Astrocyte of the cerebellum (primary cell): Measurements from ENCODE around the gene MAPKAPK3.
A peak's percentile ranks its signal among the peaks of the same experiment; 100 is the strongest.
"Not testable (repeated sequence)": the region's sequence is repeated elsewhere in the genome, so short reads cannot be mapped to it uniquely, and the experiment has no call there.

ENCODE experiments used
- DNase-seq: peaks from one replicate; pipeline ENCODE4 v3.0.0-alpha.2; 2011; ENCODE audit warnings: low read depth
- H3K4me3 ChIP-seq: 2 replicates; pipeline ENCODE4 v1.5.1; 2011; ENCODE audit warnings: mild to moderate bottlenecking, low read depth, low read length, moderate library complexity
- in situ Hi-C: cut with HindIII; loops from 2 replicates; pipeline ENCODE4 v1.10.0; 2017; ENCODE audit warnings: low sequenced_read_pairs
- TF ChIP-seq, protein P1 (sequence below): IDR thresholded peaks from 2 replicates; pipeline ENCODE4 v1.5.1; 2012; ENCODE audit warnings: low read length, low read depth, moderate library complexity, mild to moderate bottlenecking; ENCODE audit errors: missing control alignments

Gene MAPKAPK3

GRCh38 chr3:50675179-50676030, 58.5 kb downstream of the MAPKAPK3 start:
- in situ Hi-C loops: no loop called here

DNA sequence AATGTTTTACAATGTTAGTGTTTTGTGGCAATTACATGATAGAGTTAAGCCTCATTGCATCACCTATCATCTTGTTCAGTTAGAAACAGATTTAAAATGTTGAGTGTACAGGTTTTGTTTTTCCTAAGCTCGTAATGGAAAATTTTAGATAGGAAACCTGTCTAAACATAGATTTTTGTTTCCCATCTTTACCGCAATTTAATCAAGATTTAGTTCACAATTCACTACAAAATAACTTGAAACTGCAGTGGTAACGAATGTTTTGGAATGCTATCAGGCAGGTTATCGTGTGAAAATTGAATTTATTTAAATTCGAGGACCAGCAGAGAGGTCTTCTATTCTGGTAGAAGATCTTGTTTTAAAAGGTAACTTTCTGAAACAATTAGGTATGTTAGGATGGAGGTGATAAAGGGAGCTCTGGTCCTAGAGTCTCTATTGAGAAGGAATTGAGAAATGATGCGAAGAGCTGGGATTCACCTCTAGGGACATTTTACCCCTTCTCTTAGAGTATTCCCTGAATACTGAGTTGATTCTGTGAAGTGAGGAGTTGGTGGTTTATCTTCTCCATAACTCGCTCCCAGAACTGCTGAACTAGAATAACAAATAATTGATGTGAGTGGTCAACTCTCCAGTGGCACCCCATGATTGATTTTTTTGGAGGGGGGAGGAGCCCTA, 59.2 kb downstream of the MAPKAPK3 start:
- no peak for DNase-seq
- in situ Hi-C loops: no loop called here
- H3K4me3 ChIP-seq: no peak overlapping the region
- TF ChIP-seq, protein P1, sequence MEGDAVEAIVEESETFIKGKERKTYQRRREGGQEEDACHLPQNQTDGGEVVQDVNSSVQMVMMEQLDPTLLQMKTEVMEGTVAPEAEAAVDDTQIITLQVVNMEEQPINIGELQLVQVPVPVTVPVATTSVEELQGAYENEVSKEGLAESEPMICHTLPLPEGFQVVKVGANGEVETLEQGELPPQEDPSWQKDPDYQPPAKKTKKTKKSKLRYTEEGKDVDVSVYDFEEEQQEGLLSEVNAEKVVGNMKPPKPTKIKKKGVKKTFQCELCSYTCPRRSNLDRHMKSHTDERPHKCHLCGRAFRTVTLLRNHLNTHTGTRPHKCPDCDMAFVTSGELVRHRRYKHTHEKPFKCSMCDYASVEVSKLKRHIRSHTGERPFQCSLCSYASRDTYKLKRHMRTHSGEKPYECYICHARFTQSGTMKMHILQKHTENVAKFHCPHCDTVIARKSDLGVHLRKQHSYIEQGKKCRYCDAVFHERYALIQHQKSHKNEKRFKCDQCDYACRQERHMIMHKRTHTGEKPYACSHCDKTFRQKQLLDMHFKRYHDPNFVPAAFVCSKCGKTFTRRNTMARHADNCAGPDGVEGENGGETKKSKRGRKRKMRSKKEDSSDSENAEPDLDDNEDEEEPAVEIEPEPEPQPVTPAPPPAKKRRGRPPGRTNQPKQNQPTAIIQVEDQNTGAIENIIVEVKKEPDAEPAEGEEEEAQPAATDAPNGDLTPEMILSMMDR: no peak

More at GRCh38 chr3:50675179-50676030, 58.5 kb downstream of the MAPKAPK3 start:
- H3K4me3 ChIP-seq: peak overlapping the region; percentile 27
- DNase-seq: no peak
- TF ChIP-seq, protein P1: no peak

- TF ChIP-seq, protein P1: no peak
- in situ Hi-C loops: no loop called here
- DNase-seq: no peak
- H3K4me3 ChIP-seq: no peak overlapping the region
These were observed 70.3 kb downstream of the MAPKAPK3 start for GRCh38 chr3:50687127-50687751.

DNA sequence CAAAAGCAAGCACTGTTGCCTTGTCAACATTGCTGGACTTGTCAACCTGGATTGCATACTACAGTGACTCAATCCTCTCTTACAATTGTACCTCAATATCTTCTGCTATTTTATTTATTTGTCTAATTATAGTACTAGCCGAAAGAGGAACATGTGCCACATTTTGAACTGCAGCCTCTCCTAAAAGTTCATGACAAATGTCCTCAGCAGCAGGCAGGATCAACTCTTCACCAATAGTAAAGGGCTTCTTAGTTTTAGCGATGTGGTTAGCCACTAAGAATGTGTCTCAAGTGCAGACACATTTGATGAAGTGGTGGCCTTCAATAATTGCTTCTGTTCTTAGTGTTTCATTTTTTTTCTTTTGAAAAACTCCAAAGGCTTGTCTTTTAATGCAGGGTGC, 71.0 kb downstream of the MAPKAPK3 start:
- in situ Hi-C loops: no loop called here
- no peak overlapping the region for H3K4me3 ChIP-seq
- TF ChIP-seq, protein P1: no peak
- no peak for DNase-seq

DNA sequence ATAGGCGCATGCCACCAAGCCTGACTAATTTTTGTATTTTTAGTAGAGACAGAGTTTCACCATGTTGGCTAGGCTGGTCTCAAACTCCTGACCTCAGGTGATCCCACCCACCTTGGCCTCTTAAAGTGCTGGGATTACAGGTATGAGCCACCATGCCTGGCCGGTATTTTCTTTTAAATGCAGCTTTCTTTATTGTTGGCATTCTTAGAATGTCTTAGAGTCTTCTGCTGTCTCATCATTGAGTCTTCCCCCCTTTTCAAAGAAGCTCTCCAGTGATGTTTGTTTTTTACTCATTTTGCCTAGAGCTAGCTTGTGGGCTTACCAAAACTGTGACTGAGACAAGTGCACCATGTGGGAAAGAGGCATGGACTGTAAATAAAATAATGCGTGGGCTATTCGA, 71.7 kb downstream of the MAPKAPK3 start:
- DNase-seq, H3K4me3 ChIP-seq, in situ Hi-C loops: not testable (repeated sequence)

DNA sequence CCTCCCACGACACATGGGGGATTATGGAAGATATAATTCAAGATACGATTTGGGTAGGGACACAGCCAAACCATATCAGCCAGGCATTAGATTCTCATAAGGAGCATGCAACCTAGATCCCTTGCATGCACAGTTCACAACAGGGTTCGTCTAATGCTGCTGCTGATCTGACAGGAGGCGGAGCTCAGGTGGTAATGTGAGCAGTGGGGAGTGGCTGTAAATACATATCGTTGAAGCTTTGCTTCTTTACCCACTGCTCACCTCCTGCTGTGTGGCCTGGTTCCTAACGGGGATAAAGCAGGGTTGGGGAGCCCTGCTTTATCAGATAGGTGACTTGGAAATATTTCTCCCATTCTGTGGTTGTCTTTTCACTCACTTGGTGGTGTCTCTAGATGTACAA, 72.6 kb downstream of the MAPKAPK3 start:
- TF ChIP-seq, protein P1: no peak
- in situ Hi-C loops: no loop called here

More for the DNA sequence above, 72.6 kb downstream of the MAPKAPK3 start:
- no peak overlapping the region for H3K4me3 ChIP-seq
- no peak for DNase-seq
